GM12878 (cell line): ENCODE data around the gene HASPIN. TPM values are rescaled to one million over a fixed set of nuclear protein-coding genes. Genes with fewer than 3 reads are reported as not detected.

Experiments
- BRCA1 ChIP-seq: IDR thresholded peaks from 2 replicates; pipeline ENCODE4 v1.6.1; 2011; ENCODE audit warnings: low read depth, low read length, improper control_type of control experiment
- CBX3 ChIP-seq: fragments of 200-600 bp; sonication (generic); IDR thresholded peaks from 2 replicates; pipeline ENCODE4 v1.6.1; 2016; ENCODE audit warnings: low read depth, borderline replicate concordance
- CBX5 ChIP-seq: sonication (generic); IDR thresholded peaks from 2 replicates; pipeline ENCODE4 v1.6.1; 2016; ENCODE audit warnings: low read depth, moderate library complexity, mild to moderate bottlenecking, inconsistent platforms
- CHD1 ChIP-seq: IDR thresholded peaks from 2 replicates; pipeline ENCODE4 v1.6.1; 2012; ENCODE audit warnings: low read depth, low read length, improper control_type of control experiment
- CREM ChIP-seq: IDR thresholded peaks from 2 replicates; pipeline ENCODE4 v1.6.1; 2014; ENCODE audit warnings: antibody characterized with exemption, low read depth
- DPF2 ChIP-seq: fragments of 450-650 bp; IDR thresholded peaks from 2 replicates; pipeline ENCODE4 v1.6.1; 2017; ENCODE audit warnings: mild to moderate bottlenecking
- EED ChIP-seq: sonication (generic); IDR thresholded peaks from 2 replicates; pipeline ENCODE4 v1.6.1; 2016; ENCODE audit warnings: antibody characterized with exemption, low read depth
- FOXK2 ChIP-seq: fragments of 450-650 bp; IDR thresholded peaks from 2 replicates; pipeline ENCODE4 v1.6.1; 2017; ENCODE audit warnings: mild to moderate bottlenecking, moderate library complexity
- HCFC1 ChIP-seq: fragments of 150-350 bp; IDR thresholded peaks from 2 replicates; pipeline ENCODE4 v1.6.1; 2014; ENCODE audit warnings: low read length
- HDAC2 ChIP-seq: fragments of 200-600 bp; sonication (generic); IDR thresholded peaks from 2 replicates; pipeline ENCODE4 v1.6.1; 2017
- IKZF2 ChIP-seq, 2 experiments: fragments of 450-650 bp; IDR thresholded peaks; 2 replicates each; pipeline ENCODE4 v1.6.1; 2017; ENCODE audit warnings: mild to moderate bottlenecking in 2 of 2, moderate library complexity in 2 of 2
- IRF4 ChIP-seq: IDR thresholded peaks from 2 replicates; pipeline ENCODE4 v1.6.1; 2011; ENCODE audit warnings: low read depth, low read length
- JUNB ChIP-seq: IDR thresholded peaks from 2 replicates; pipeline ENCODE4 v1.6.1; 2016; ENCODE audit warnings: antibody characterized with exemption, mild to moderate bottlenecking
- MEF2A ChIP-seq: IDR thresholded peaks from 2 replicates; pipeline ENCODE4 v1.6.1; 2011; ENCODE audit warnings: low read depth, mild to moderate bottlenecking, low read length, moderate library complexity; ENCODE audit not compliant: insufficient read depth
- NFXL1 ChIP-seq: fragments of 450-650 bp; IDR thresholded peaks from 2 replicates; pipeline ENCODE4 v1.6.1; 2017; ENCODE audit warnings: antibody characterized with exemption, mild to moderate bottlenecking, borderline replicate concordance
- NFYB ChIP-seq: IDR thresholded peaks from 2 replicates; pipeline ENCODE4 v1.6.1; 2011; ENCODE audit warnings: low read depth, mild to moderate bottlenecking, low read length, improper control_type of control experiment, moderate library complexity; ENCODE audit not compliant: insufficient read depth
- POLR2AphosphoS2 ChIP-seq: IDR thresholded peaks from 2 replicates; pipeline ENCODE4 v1.6.1; 2011; ENCODE audit warnings: low read depth, mild to moderate bottlenecking, low read length, improper control_type of control experiment, moderate library complexity
- POU2F2 ChIP-seq: IDR thresholded peaks from 3 replicates; pipeline ENCODE4 v1.6.1; 2011; ENCODE audit warnings: low read depth, mild to moderate bottlenecking, low read length, borderline replicate concordance
- RB1 ChIP-seq: fragments of 450-650 bp; formaldehyde crosslinking; IDR thresholded peaks from 2 replicates; pipeline ENCODE4 v1.6.1; 2017; ENCODE audit warnings: mild to moderate bottlenecking, borderline replicate concordance
- RCOR1 ChIP-seq: conservative IDR thresholded peaks from 2 replicates; pipeline ENCODE4 v1.6.1; 2012; ENCODE audit warnings: low read depth, low read length, improper control_type of control experiment
- RUNX3 ChIP-seq: IDR thresholded peaks from 2 replicates; pipeline ENCODE4 v1.6.1; 2012; ENCODE audit warnings: low read length, inconsistent platforms
- SMARCA5 ChIP-seq: fragments of 450-650 bp; IDR thresholded peaks from 2 replicates; pipeline ENCODE4 v1.6.1; 2017; ENCODE audit warnings: mild to moderate bottlenecking
- STAT1 ChIP-seq: fragments of 450-650 bp; conservative IDR thresholded peaks from 2 replicates; pipeline ENCODE4 v1.6.1; 2014; ENCODE audit warnings: antibody characterized with exemption, mild to moderate bottlenecking
- TCF3 ChIP-seq: IDR thresholded peaks from 2 replicates; pipeline ENCODE4 v1.6.1; 2012; ENCODE audit warnings: low read depth, mild to moderate bottlenecking, low read length, borderline replicate concordance; ENCODE audit not compliant: insufficient read depth
- USF1 ChIP-seq: IDR thresholded peaks from 2 replicates; pipeline ENCODE4 v1.6.1; 2011; ENCODE audit warnings: borderline replicate concordance, low read depth, mild to moderate bottlenecking, moderate library complexity, mixed read lengths, low read length; ENCODE audit not compliant: insufficient read depth; ENCODE audit errors: extremely low read length
- ZNF217 ChIP-seq: fragments of 450-650 bp; IDR thresholded peaks from 2 replicates; pipeline ENCODE4 v1.6.1; 2017; ENCODE audit warnings: antibody characterized with exemption, mild to moderate bottlenecking
- ZNF24 ChIP-seq: fragments of 450-650 bp; IDR thresholded peaks from 2 replicates; pipeline ENCODE4 v1.6.1; 2017; ENCODE audit warnings: antibody characterized with exemption, mild to moderate bottlenecking
- ZNF384 ChIP-seq: IDR thresholded peaks from 2 replicates; pipeline ENCODE4 v1.6.1; 2012; ENCODE audit warnings: low read depth, mild to moderate bottlenecking, low read length, improper control_type of control experiment, borderline replicate concordance
- polyA plus RNA-seq, 11 experiments: library from polyadenylated mRNA; depleted of rRNA in 4 of 11; unstranded in 6 of 11; stranded (reverse) in 5 of 11; fragments of >200 nt; fragmentation: Nextera tagmentation in 4 of 11; fragmentation: Illumina TruSeq in 1 of 11; extraction: Ambion mirVana in 4 of 11; extraction: Trizol in 1 of 11; gene quantifications; 1 replicate in 1 of 11; 2 replicates in 10 of 11; pipeline versions ENCODE4 v1.2.1 to v1.2.3, GENCODE V29; 2011 to 2016; ENCODE audit warnings: inconsistent platforms in 2 of 11, missing spikeins in 2 of 11, low read depth in 1 of 11
- total RNA-seq, 4 experiments: library from RNA; depleted of rRNA in 3 of 4; stranded (reverse); fragments of >200 nt in 3 of 4; fragmentation: Illumina TruSeq in 1 of 4; extraction: Trizol in 1 of 4; gene quantifications; 2 replicates each; pipeline versions ENCODE4 v1.2.1 to v1.2.3, GENCODE V29; 2013 to 2021
- TF ChIP-seq, protein P1 (sequence below): fragments of 450-650 bp; formaldehyde crosslinking; IDR thresholded peaks from 2 replicates; pipeline ENCODE4 v1.4.0; 2022; ENCODE audit warnings: mild to moderate bottlenecking, moderate library complexity

The HASPIN gene
- total and polyA plus RNA-seq, 10 of the 15 experiments (the other 5 are each of a cell fraction or from before 2014, with no cell fraction given), result 0.80 to 18.0 (median 10.1) TPM

- TF ChIP-seq SMARCA5 (no peak; the same call in 1 of the 2 replicates), CREM (peak; percentile 73), POLR2AphosphoS2 (no peak), BRCA1 (no peak), CHD1 (no peak), NFYB (no peak), STAT1 (no peak), CBX3 (no peak), ZNF384 (peak; percentile 95), MEF2A (peak; percentile 63; the same call in 1 of the 2 replicates), TCF3 (no peak), FOXK2 (no peak; the same call in 1 of the 2 replicates), RB1 (no peak), RUNX3 (peak; percentile 86), HCFC1 (no peak), CBX5 (no peak), IRF4 (peak; percentile 87), IKZF2 (IDR thresholded peaks at IDR 0.05) (peak; percentile 99), POU2F2 (peak; percentile 49; the same call in 1 of the 3 replicates), EED (peak; percentile 95), NFXL1 (no peak), RCOR1 (peak; percentile 67; the same call in 1 of the 2 replicates), DPF2 (peak; percentile 97), HDAC2 (no peak), ZNF24 (0 out of 2 replicates have a peak, but pooled peaks have one; percentile 50), USF1 (no peak), JUNB (peak; percentile 69; the same call in 1 of the 2 replicates), ZNF217 (no peak; the same call in none of the 2 replicates)
- TF ChIP-seq, protein P1, sequence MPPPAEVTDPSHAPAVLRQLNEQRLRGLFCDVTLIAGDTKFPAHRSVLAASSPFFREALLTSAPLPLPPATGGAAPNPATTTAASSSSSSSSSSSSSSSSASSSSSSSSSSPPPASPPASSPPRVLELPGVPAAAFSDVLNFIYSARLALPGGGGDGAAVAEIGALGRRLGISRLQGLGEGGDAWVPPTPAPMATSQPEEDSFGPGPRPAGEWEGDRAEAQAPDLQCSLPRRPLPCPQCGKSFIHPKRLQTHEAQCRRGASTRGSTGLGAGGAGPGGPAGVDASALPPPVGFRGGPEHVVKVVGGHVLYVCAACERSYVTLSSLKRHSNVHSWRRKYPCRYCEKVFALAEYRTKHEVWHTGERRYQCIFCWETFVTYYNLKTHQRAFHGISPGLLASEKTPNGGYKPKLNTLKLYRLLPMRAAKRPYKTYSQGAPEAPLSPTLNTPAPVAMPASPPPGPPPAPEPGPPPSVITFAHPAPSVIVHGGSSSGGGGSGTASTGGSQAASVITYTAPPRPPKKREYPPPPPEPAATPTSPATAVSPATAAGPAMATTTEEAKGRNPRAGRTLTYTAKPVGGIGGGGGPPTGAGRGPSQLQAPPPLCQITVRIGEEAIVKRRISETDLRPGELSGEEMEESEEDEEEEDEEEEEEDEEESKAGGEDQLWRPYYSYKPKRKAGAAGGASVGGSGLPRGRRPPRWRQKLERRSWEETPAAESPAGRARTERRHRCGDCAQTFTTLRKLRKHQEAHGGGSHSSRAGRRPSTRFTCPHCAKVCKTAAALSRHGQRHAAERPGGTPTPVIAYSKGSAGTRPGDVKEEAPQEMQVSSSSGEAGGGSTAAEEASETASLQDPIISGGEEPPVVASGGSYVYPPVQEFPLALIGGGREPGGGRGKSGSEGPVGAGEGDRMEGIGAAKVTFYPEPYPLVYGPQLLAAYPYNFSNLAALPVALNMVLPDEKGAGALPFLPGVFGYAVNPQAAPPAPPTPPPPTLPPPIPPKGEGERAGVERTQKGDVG, result no peak
Observed at GRCh38 chr17:3710951-3711383, 12.7 kb upstream of the HASPIN start (continued).
